HCT116 (cell line): ENCODE results near the gene TRIM27. TPM values are rescaled to one million over a fixed set of nuclear protein-coding genes. Genes with fewer than 3 reads are reported as not detected.

Experiments used
- ATAC-seq: fragments of 200-7000 bp; cut with Tn5 transposase; 2 replicates; pipeline ENCODE4 v1.9.1; 2020; ENCODE audit warnings: mild to moderate bottlenecking, moderate library complexity
- BruUV-seq: library from RNA; stranded (reverse); fragments of 400-500 nt; replicated peaks from 2 replicates; lab custom pipeline; 2021; lab: Mats Ljungman, UMichigan
- CTCF ChIA-PET: fragments of 300-600 bp; sonication (Branson Sonifier 250); formaldehyde crosslinking; loops from one replicate; lab custom pipeline; 2021; ENCODE audit warnings: antibody characterized with exemption; lab: Charles Lee
- POLR2A ChIA-PET: fragments of 300-600, 350-600 bp; sonication (Branson Sonifier 250); formaldehyde crosslinking; loops from one replicate; lab custom pipeline; 2021; ENCODE audit warnings: antibody characterized with exemption; lab: Charles Lee
- RAD21 ChIA-PET, 2 experiments: fragments of 300-600 bp; sonication (Branson Sonifier 250); formaldehyde crosslinking; loops; one replicate each; lab custom pipeline; 2023; ENCODE audit warnings: low total read pairs in 2 of 2; ENCODE audit not compliant: uncharacterized antibody in 2 of 2, unreplicated experiment in 2 of 2, low non-redundant PET in 1 of 2; lab: Charles Lee
- DNase-seq: peaks from one replicate; pipeline ENCODE4 v3.0.0-alpha.2; 2010; ENCODE audit warnings: low read depth, low spot score
- H2AFZ ChIP-seq: fragments of 200-600 bp; shearing (Covaris generic), sonication (generic); 2 replicates; pipeline ENCODE4 v1.6.1; 2017; ENCODE audit warnings: low read depth, mixed run types, mixed read lengths, antibody characterized with exemption, low read length; ENCODE audit not compliant: poor library complexity, severe bottlenecking
- H3K27ac ChIP-seq: 2 replicates; pipeline ENCODE4 v1.5.1; 2012; ENCODE audit warnings: low read depth, low read length
- H3K27me3 ChIP-seq: fragments of 200-600 bp; sonication (generic); 2 replicates; pipeline ENCODE4 v1.6.1; 2016; ENCODE audit warnings: mixed run types, low read length, mixed read lengths; ENCODE audit not compliant: insufficient read depth
- H3K36me3 ChIP-seq, 2 experiments: fragments of 200-500 bp in 1 of 2; fragments of 200-600 bp in 1 of 2; sonication (Bioruptor generic) in 1 of 2; sonication (generic) in 1 of 2; 2 replicates each; pipeline versions ENCODE4 v1.5.1 to v1.6.1; 2014 to 2016; ENCODE audit warnings: low read length in 2 of 2, inconsistent platforms in 1 of 2, mixed read lengths in 1 of 2, mixed run types in 1 of 2; ENCODE audit not compliant: insufficient read depth in 2 of 2, control insufficient read depth in 1 of 2
- H3K4me1 ChIP-seq, 2 experiments: fragments of 200-600 bp in 1 of 2; sonication (generic) in 1 of 2; 2 replicates each; pipeline versions ENCODE4 v1.5.1 to v1.6.1; 2012 to 2017; ENCODE audit warnings: low read length in 2 of 2, inconsistent platforms in 1 of 2, mild to moderate bottlenecking in 1 of 2, mixed read lengths in 1 of 2, mixed run types in 1 of 2, moderate library complexity in 1 of 2; ENCODE audit not compliant: insufficient read depth in 2 of 2, control insufficient read depth in 1 of 2
- H3K4me2 ChIP-seq: fragments of 200-600 bp; sonication (generic); 2 replicates; pipeline ENCODE4 v1.6.1; 2017; ENCODE audit warnings: mixed run types, low read length, mixed read lengths
- H3K4me3 ChIP-seq, 2 experiments: fragments of 200-600 bp in 1 of 2; sonication (generic) in 1 of 2; replicated peaks in 1 of 2; 2 replicates each; pipeline ENCODE4 v1.5.1; 2011 to 2016; ENCODE audit warnings: low read length in 2 of 2, control low read depth in 1 of 2, low read depth in 1 of 2, mild to moderate bottlenecking in 1 of 2, mixed read lengths in 1 of 2, mixed run types in 1 of 2
- H3K79me2 ChIP-seq: fragments of 200-600 bp; sonication (generic); 2 replicates; pipeline ENCODE4 v1.6.1; 2017; ENCODE audit warnings: mild to moderate bottlenecking, mixed run types, low read length, moderate library complexity, mixed read lengths; ENCODE audit not compliant: insufficient read depth
- H3K9ac ChIP-seq: fragments of 200-600 bp; sonication (generic); 2 replicates; pipeline ENCODE4 v1.6.1; 2016; ENCODE audit warnings: low read length, mixed read lengths
- H3K9me2 ChIP-seq: fragments of 200-600 bp; sonication (generic), shearing (Covaris generic); 2 replicates; pipeline ENCODE4 v1.6.1; 2017; ENCODE audit warnings: mixed run types, mild to moderate bottlenecking, moderate library complexity; ENCODE audit not compliant: insufficient read depth
- H3K9me3 ChIP-seq, 2 experiments: fragments of 200-500 bp in 1 of 2; fragments of 200-600 bp in 1 of 2; sonication (Bioruptor generic) in 1 of 2; sonication (generic) in 1 of 2; 2 replicates each; pipeline ENCODE4 v1.6.1; 2014 to 2017; ENCODE audit warnings: low read length in 2 of 2, mixed read lengths in 2 of 2, inconsistent platforms in 1 of 2, low read depth in 1 of 2, mild to moderate bottlenecking in 1 of 2, mixed run types in 1 of 2, moderate library complexity in 1 of 2; ENCODE audit not compliant: control insufficient read depth in 1 of 2, insufficient read depth in 1 of 2
- H4K20me1 ChIP-seq: fragments of 200-600 bp; sonication (generic), shearing (Covaris generic); 2 replicates; pipeline ENCODE4 v1.6.1; 2017; ENCODE audit warnings: mixed run types, mild to moderate bottlenecking, moderate library complexity; ENCODE audit not compliant: insufficient read depth
- CEBPB ChIP-seq: IDR thresholded peaks from 2 replicates; pipeline ENCODE4 v1.6.1; 2012; ENCODE audit warnings: low read depth
- CTCF ChIP-seq, 3 experiments: fragments of 200-600 bp in 1 of 3; sonication (generic) in 1 of 3; IDR thresholded peaks in 2 of 3; conservative IDR thresholded peaks in 1 of 3; 2 replicates each; pipeline ENCODE4 v1.5.1; 2012 to 2017; ENCODE audit warnings: low read depth in 2 of 3, low read length in 2 of 3, antibody characterized with exemption in 1 of 3, borderline replicate concordance in 1 of 3, control low read depth in 1 of 3, mild to moderate bottlenecking in 1 of 3, mixed read lengths in 1 of 3, mixed run types in 1 of 3, moderate library complexity in 1 of 3; ENCODE audit not compliant: insufficient read depth in 1 of 3
- EGR1 ChIP-seq: IDR thresholded peaks from 2 replicates; pipeline ENCODE4 v1.6.1; 2012; ENCODE audit warnings: low read depth
- ELF1 ChIP-seq: IDR thresholded peaks from 2 replicates; pipeline ENCODE4 v1.6.1; 2012; ENCODE audit warnings: low read depth, borderline replicate concordance
- EZH2 ChIP-seq: fragments of 200-600 bp; sonication (generic); IDR thresholded peaks from 2 replicates; pipeline ENCODE4 v1.6.1; 2017; ENCODE audit warnings: antibody characterized with exemption, mixed run types
- EZH2phosphoT487 ChIP-seq: fragments of 200-600 bp; IDR thresholded peaks from 2 replicates; pipeline ENCODE4 v1.6.1; 2018; ENCODE audit warnings: antibody characterized with exemption, borderline replicate concordance
- FOSL1 ChIP-seq: IDR thresholded peaks from 2 replicates; pipeline ENCODE4 v1.6.1; 2012; ENCODE audit warnings: low read depth
- JUND ChIP-seq: IDR thresholded peaks from 2 replicates; pipeline ENCODE4 v1.6.1; 2012
- MAX ChIP-seq: IDR thresholded peaks from 2 replicates; pipeline ENCODE4 v1.6.1; 2012
- POLR2AphosphoS5 ChIP-seq: IDR thresholded peaks from 2 replicates; pipeline ENCODE4 v1.6.1; 2011; ENCODE audit warnings: mild to moderate bottlenecking, low read depth, low read length, moderate library complexity
- RAD21 ChIP-seq: IDR thresholded peaks from 2 replicates; pipeline ENCODE4 v1.6.1; 2012; ENCODE audit warnings: low read depth, mild to moderate bottlenecking
- REST ChIP-seq: IDR thresholded peaks from 2 replicates; pipeline ENCODE4 v1.6.1; 2012; ENCODE audit warnings: low read depth
- SP1 ChIP-seq: IDR thresholded peaks from 2 replicates; pipeline ENCODE4 v1.6.1; 2012; ENCODE audit warnings: low read depth
- SRF ChIP-seq: IDR thresholded peaks from 2 replicates; pipeline ENCODE4 v1.6.1; 2012; ENCODE audit warnings: low read depth
- TCF7L2 ChIP-seq: IDR thresholded peaks from 2 replicates; pipeline ENCODE4 v1.7.0; 2011; ENCODE audit warnings: borderline replicate concordance, inconsistent platforms; ENCODE audit not compliant: insufficient read depth, insufficient read length; ENCODE audit errors: extremely low read depth
- YY1 ChIP-seq: IDR thresholded peaks from 2 replicates; pipeline ENCODE4 v1.6.1; 2011; ENCODE audit warnings: low read length, low read depth, moderate library complexity, mild to moderate bottlenecking; ENCODE audit not compliant: insufficient replicate concordance; ENCODE audit errors: extremely low read depth
- ZBTB33 ChIP-seq: IDR thresholded peaks from 2 replicates; pipeline ENCODE4 v1.6.1; 2011; ENCODE audit warnings: mild to moderate bottlenecking, low read length, moderate library complexity; ENCODE audit not compliant: insufficient replicate concordance; ENCODE audit errors: extremely low read depth
- ZFX ChIP-seq: fragments of 450-650 bp; IDR thresholded peaks from 2 replicates; pipeline ENCODE4 v1.6.1; 2017
- ZNF274 ChIP-seq: fragments of 200-500 bp; sonication (Bioruptor generic); IDR thresholded peaks from 2 replicates; pipeline ENCODE4 v1.6.1; 2014; ENCODE audit warnings: mild to moderate bottlenecking, low read depth, low read length, inconsistent platforms
- intact Hi-C: fragments of 100-400 bp; cut with micrococcal nuclease; formaldehyde crosslinking; loops from 2 replicates; pipeline ENCODE4 v1.10.0; 2022
- total RNA-seq: library from RNA; stranded (reverse); gene quantifications from one replicate; pipeline ENCODE4 v1.2.1, GENCODE V29; 2021; ENCODE audit not compliant: unreplicated experiment

TRIM27 gene
- total RNA-seq, 1 experiment from 2014 or later: 62.5 TPM

- no peak for TF ChIP-seq TCF7L2
- no peak for TF ChIP-seq YY1
- TF ChIP-seq RAD21: no peak
- TF ChIP-seq ZFX: no peak
- no peak for TF ChIP-seq CEBPB
- TF ChIP-seq EGR1: no peak
- no peak for TF ChIP-seq POLR2AphosphoS5
- TF ChIP-seq ELF1: no peak
- TF ChIP-seq MAX: no peak
- no peak for TF ChIP-seq FOSL1
- TF ChIP-seq SP1: no peak
- TF ChIP-seq CTCF (IDR thresholded peaks at IDR 0.05 in 2 of 3, conservative IDR thresholded peaks at IDR 0.05 in 1 of 3; ENCODE audit: borderline replicate concordance in 1 of 3, insufficient read depth in 1 of 3, low read depth in 2 of 3, low read length in 2 of 3): no peak
- TF ChIP-seq ZNF274: no peak
- TF ChIP-seq SRF: no peak
- no peak for TF ChIP-seq REST
- TF ChIP-seq ZBTB33: no peak
- no peak for TF ChIP-seq EZH2phosphoT487
- no peak for TF ChIP-seq EZH2
- TF ChIP-seq JUND: no peak
- DNase-seq (no peak), ATAC-seq (no peak)
- no peaks in the 10 kb centered on the region for H3K79me2 ChIP-seq
- H3K9me2 ChIP-seq: no peaks in the 10 kb centered on the region
- POLR2A ChIA-PET: no interaction called here
- no peaks in the 10 kb centered on the region for H4K20me1 ChIP-seq
- peaks cover 13 to 19% of the 10 kb centered on the region in 2 experiments; a peak in 3 of 4 replicates for H3K4me1 ChIP-seq
- CTCF ChIA-PET: no interaction called here
- H3K27me3 ChIP-seq: no peaks in the 10 kb centered on the region
- no peak overlapping the region for H3K27ac ChIP-seq
- H3K4me2 ChIP-seq: no peak overlapping the region
- H3K9me3 ChIP-seq: no peaks in the 10 kb centered on the region
- no peak overlapping the region for H3K9ac ChIP-seq
- no peaks in the 10 kb centered on the region for H3K36me3 ChIP-seq
- no TSS peak for BruUV-seq
- RAD21 ChIA-PET: no interaction called here
- no peak overlapping the region for H2AFZ ChIP-seq
- intact Hi-C loops: loop anchor here (1.0 kb wide), 1 partner anchor 28 kb away; no protein-coding TSS in a partner anchor
- no peak overlapping the region for H3K4me3 ChIP-seq
Observed at GRCh38 chr6:28953585-28954258, 29.9 kb upstream of the TRIM27 start.
